ENCODE data around the gene TMEM185B.

The TMEM185B gene

DNA sequence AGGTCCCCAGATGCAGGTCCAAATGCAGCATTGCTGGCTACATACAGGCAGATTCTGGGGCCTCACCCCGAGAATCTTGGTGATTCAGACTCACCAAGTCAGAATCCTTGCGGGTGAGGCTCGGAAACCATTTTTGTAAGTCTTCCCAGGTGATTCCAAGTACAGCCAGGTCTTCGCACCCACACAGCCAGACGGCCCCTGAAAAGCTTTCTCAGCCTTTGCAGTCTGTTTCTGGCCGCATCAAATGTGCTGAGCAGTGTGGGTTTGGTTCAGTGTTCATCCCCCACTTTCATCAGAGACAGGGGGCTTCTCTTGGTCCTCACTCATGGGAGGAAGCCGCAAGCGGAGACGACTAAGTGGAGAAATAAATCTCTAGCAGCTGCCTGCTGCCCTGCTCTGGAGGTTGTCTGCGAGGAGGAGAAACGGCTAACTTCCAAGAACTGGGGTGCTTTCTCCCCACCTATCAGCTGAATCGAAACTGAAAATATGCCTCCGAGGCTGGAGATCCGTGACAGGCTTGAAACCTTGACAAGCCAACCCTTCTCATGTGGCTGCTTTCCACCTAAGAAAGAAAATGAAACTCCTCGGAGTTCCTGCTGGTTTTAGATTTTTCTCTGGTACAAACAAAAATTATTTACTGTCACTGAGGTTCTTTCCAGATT lies 8.9 kb upstream of the TMEM185B start:
- peak; percentile 69 for DNase-seq
- Mint-ChIP-seq H3K27ac (peak overlapping the region; percentile 94), H3K4me1 (peaks cover 34 to 65% of the 10 kb centered on the region in 2 donors), H3K27me3 (peaks cover 0 to 4% of the 10 kb centered on the region in 2 donors), H3K36me3 (peaks cover 3 to 4% of the 10 kb centered on the region in 2 donors), H3K4me3 (peak overlapping the region; percentile 90 to 93), H3K9me3 (no peaks in the 10 kb centered on the region)
- peak; percentile 92 to 93 for ATAC-seq (replicated peaks)

DNA sequence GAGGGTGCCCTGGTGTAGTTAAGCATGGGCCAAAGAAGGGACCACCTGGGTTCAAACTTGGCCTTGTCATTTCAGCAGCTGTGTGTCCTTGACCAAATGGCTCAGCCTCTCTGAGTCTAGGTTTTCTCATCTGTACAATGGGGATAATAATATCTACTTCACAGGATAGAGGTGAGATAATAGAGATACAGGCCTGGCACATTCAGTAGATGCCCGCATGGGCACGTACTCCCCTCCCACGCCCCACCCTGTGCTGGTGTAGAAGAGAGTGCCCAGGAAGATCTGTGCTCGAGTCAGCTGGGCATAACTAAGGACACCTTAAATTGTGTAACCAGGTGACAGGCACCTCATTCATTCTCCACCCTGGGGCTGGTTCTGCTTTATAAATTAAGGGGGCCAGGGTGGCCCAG lies 8.4 kb upstream of the TMEM185B start:
- Mint-ChIP-seq H3K4me3 (peak overlapping the region; percentile 90 to 93), H3K9me3 (no peaks in the 10 kb centered on the region), H3K4me1 (peaks cover 35 to 70% of the 10 kb centered on the region in 2 donors), H3K27ac (peak overlapping the region; percentile 94), H3K27me3 (no peaks in the 10 kb centered on the region), H3K36me3 (peaks cover 3 to 4% of the 10 kb centered on the region in 2 donors)
- DNase-seq, result no peak
- peak; percentile 22 to 32 for ATAC-seq (replicated peaks)

DNA sequence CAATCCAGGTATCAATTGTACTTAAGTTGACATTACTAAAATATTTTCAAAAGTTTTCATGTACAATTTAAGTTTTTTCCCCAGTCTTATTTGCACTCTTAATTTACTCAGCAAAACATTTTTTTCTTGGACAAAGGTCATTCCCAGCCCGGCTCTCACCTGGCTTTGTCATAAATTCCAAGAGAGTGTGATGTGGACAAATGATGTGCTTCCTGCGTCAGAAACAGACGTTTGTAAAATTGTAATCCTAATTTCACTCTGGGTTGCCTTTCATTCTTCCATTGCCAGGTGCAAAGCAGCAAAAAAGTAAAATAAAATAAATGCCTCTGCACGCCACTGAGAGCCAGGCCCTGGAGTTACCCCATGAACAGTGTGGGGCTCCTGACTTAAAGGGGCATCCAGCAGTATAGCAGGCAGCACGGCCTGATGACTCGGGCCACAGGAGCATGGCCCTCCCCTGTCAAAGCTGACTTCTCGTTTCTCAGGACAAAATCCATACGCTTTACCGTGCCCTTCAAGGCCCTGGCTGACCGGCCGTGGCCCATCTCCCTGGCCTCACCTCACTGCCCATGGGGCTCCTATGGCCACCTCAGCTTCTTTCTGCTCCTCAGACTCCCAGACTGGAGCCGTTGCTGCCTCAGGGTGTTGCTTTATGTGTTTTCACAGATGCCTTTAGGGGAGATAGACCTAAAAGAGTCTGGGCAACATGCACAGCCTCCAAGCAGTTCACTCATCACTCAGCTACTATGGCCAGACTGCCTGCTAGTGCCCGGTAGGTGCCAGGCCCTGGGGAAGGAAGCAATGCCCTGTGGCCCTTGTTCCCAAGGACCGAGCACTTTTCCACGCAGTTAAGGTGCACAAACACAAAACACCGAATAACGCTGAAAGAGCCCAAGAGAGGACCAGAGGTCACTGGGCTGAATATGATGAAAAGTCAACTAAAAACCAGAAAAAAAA lies 7.6 kb upstream of the TMEM185B start:
- H3K9me3 Mint-ChIP-seq, result no peaks in the 10 kb centered on the region
- H3K36me3 Mint-ChIP-seq, result peaks cover 3 to 7% of the 10 kb centered on the region in 2 donors
- ATAC-seq (replicated peaks) (no peak), DNase-seq (no peak)
- H3K27me3 Mint-ChIP-seq, result no peaks in the 10 kb centered on the region
- H3K4me1 Mint-ChIP-seq, result peaks cover 37 to 72% of the 10 kb centered on the region in 2 donors
- peak overlapping the region; percentile 90 to 93 for H3K4me3 Mint-ChIP-seq
- H3K27ac Mint-ChIP-seq, result no peak overlapping the region

DNA sequence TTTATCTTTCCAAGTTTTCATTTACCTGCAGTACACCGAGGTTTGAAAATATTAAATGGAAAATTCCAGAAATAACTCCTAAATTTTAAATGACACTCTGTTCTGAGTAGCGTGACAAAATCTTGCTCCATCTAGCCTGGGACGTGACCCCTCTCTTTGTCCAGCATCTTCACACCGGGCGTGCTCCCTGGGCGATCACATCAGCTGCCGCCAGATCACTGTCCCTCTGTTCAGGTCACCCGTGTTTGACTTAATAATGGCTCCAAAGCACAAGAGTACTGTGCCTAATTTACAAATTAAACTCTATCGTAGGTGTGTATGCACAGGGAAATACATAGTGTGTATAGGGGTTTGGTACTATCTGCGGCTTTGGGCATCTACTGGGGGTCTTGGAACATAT lies 6.1 kb upstream of the TMEM185B start:
- Mint-ChIP-seq H3K4me1 (peaks cover 41 to 82% of the 10 kb centered on the region in 2 donors), H3K27me3 (no peaks in the 10 kb centered on the region), H3K4me3 (peak overlapping the region in 1 of 2 donors; percentile 36), H3K36me3 (peaks cover 3 to 7% of the 10 kb centered on the region in 2 donors), H3K9me3 (no peaks in the 10 kb centered on the region), H3K27ac (peak overlapping the region; percentile 53)
- no peak for DNase-seq
- ATAC-seq (replicated peaks), result no peak

DNA sequence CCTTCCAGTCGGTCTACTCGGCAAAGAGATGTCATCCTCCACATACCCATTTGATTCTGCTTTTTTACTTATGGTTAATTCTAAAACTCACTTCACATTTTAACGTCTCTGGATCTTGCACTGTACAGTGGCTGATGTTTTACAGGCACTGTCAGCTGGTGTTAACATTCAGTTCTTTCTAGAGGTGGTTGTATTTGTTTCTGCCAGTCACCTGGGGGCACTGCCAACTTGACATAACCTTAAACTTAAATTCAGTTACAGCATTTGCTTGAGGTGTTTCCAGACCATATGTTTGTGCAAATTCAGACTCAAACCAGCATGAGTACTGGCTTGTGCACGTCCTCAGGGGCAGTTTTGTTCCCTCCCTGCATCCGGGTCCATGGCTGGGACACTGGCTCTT lies 5.3 kb upstream of the TMEM185B start:
- Mint-ChIP-seq H3K4me1 (peaks cover 45 to 84% of the 10 kb centered on the region in 2 donors), H3K27me3 (no peaks in the 10 kb centered on the region)

DNA sequence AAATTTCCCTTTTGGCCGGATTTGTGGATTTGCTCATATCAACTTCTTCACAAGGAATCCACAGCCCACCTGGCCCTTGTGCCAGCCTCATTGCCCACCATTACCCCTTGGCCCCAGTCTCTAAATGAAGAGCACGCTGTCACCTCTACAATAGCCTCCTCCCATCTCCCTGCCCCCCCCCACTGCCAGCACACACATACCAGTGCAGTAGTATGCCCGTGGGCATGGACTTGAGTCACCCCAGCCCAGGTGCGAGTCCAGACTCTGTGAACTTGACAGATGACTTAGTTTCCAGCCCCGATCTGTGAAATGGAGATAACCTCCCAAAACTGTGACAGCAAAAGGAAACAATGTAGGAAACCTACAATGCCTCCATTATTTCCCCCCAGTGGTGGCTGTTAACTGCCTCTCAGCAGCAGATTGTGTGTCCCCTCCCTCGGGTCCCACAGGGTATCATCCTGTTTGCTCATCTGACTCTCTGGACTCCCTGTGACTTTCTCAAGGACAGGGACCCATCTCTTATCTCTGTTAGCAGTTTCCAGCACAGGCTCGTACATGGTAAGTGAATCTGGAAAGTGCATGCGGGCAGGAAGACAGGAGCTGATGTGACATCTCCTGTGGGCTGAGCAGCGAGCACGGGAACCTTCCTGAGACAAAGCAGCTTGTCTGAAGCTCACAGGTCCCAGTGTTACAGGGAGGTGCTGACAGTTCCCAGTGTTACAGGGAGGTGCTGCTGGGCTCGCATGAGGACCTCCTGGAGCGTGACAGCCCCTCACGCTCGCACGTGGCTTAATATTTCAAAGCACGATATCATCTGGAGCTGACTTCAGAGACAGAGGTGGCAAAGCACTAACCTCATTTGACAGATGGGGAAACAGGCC lies 4.2 kb upstream of the TMEM185B start:
- H3K4me1 Mint-ChIP-seq, result peaks cover 41 to 78% of the 10 kb centered on the region in 2 donors

More for the DNA sequence above, 5.3 kb upstream of the TMEM185B start:
- Mint-ChIP-seq H3K4me3 (no peak overlapping the region), H3K36me3 (peaks cover 3 to 7% of the 10 kb centered on the region in 2 donors), H3K9me3 (no peaks in the 10 kb centered on the region), H3K27ac (no peak overlapping the region)
- ATAC-seq (replicated peaks) (no peak), DNase-seq (no peak)

DNA sequence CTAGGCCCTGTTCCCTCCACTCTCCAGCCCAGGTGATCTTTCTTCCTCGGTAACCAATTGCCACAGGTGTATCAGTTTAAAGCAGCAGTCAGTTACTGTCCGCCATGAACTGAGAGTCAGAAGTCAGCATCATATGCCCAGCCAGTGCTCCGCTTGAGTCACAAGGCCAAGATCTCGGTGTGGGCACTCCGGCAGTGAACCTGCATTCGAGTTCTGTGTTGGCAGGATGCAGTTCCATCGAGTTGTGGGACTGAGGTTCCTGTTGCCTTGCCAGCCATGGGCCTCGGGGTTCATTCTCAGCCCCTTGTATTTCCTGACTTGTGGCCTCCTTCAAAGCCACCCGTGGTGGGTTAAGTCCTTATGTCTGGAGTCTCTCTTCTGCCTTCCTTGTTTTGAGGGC lies 3.1 kb upstream of the TMEM185B start:
- H3K27me3 Mint-ChIP-seq, result no peaks in the 10 kb centered on the region
- no peak for ATAC-seq (replicated peaks)
- H3K27ac Mint-ChIP-seq, result peak overlapping the region; percentile 73
- H3K4me1 Mint-ChIP-seq, result peaks cover 48 to 80% of the 10 kb centered on the region in 2 donors
- DNase-seq, result no peak
- no peak overlapping the region for H3K4me3 Mint-ChIP-seq
- H3K36me3 Mint-ChIP-seq, result peaks cover 12 to 20% of the 10 kb centered on the region in 2 donors
- no peaks in the 10 kb centered on the region for H3K9me3 Mint-ChIP-seq

More for the DNA sequence above, 4.2 kb upstream of the TMEM185B start:
- H3K9me3 Mint-ChIP-seq, result no peaks in the 10 kb centered on the region
- no peak for DNase-seq
- peaks cover 3 to 10% of the 10 kb centered on the region in 2 donors for H3K36me3 Mint-ChIP-seq
- no peak overlapping the region for H3K4me3 Mint-ChIP-seq
- no peak for ATAC-seq (replicated peaks)
- peak overlapping the region; percentile 75 for H3K27ac Mint-ChIP-seq
- no peaks in the 10 kb centered on the region for H3K27me3 Mint-ChIP-seq

DNA sequence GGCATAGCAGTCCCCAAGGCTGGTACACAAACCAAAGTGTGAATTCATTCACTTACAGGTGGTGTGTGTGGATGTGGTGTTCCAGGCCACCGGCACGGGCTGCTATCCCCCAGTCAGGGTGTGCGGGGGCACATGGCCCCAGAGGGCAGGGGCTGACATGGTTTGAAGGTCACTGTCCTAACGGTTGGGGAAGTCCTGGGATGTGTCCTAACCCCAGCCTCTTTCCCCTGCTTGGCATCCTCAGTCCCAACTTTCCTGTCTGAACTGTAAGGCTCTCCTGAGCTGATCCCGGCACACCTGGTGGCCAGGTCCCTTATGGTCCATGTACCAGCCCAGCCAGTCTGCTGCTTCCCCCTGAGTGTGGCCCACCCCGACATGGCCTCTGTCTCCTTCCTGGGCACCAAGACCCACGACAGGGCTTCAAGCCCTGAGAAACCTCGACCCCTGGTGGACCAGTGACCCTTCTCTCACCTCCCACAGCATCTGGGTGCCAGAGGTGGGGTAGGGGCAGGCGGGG lies 2.4 kb upstream of the TMEM185B start:
- Mint-ChIP-seq H3K4me1 (peaks cover 43 to 80% of the 10 kb centered on the region in 2 donors), H3K9me3 (no peaks in the 10 kb centered on the region), H3K27me3 (no peaks in the 10 kb centered on the region), H3K36me3 (peaks cover 15 to 27% of the 10 kb centered on the region in 2 donors), H3K27ac (peak overlapping the region; percentile 42), H3K4me3 (no peak overlapping the region)
- DNase-seq (no peak), ATAC-seq (replicated peaks) (no peak)

DNA sequence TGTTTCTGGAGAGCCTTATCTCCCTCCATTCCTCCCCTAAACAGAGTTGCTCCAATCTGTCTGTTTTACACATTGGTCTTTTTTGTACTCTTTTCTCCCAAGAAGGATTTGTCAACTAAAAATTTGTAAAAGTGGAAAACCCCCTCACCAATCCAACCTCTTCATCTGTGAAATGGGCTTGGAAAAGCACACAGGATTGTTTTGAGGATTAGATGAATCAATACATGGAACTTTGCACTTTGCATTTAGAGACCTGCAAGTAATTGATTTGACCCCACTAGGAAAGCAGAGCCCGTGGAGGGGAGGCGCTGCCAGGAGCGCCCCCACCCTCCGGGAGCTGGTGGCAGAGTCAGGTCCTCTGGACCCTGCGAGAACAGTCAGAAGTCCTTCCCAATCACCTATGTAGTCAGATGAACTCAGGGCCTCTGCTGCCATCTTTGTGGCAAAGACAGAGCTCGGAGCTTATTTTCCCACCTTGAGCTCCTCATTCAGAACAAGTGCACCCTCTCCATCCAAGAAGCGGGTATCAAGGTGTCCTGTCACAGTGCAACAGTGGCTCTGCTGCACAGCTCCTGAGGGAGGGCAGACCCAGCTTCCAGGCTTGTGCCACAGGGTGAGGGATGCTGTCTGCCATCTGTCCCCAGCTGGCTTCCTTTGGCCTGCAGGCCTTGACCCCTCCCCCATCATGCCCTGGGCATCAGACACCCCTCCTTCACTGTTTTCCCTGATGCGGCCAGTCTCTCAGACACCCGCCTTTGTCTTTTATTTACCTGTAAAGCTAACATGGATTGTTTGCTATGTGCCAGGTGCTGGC lies 1.7 kb upstream of the TMEM185B start:
- H3K9me3 Mint-ChIP-seq, result no peaks in the 10 kb centered on the region
- H3K36me3 Mint-ChIP-seq, result peaks cover 20 to 32% of the 10 kb centered on the region in 2 donors
- peak overlapping the region; percentile 88 to 91 for H3K4me3 Mint-ChIP-seq
- DNase-seq, result no peak
- no peak for ATAC-seq (replicated peaks)
- peaks cover 43 to 81% of the 10 kb centered on the region in 2 donors for H3K4me1 Mint-ChIP-seq
- no peaks in the 10 kb centered on the region for H3K27me3 Mint-ChIP-seq
- H3K27ac Mint-ChIP-seq, result peak overlapping the region; percentile 94

DNA sequence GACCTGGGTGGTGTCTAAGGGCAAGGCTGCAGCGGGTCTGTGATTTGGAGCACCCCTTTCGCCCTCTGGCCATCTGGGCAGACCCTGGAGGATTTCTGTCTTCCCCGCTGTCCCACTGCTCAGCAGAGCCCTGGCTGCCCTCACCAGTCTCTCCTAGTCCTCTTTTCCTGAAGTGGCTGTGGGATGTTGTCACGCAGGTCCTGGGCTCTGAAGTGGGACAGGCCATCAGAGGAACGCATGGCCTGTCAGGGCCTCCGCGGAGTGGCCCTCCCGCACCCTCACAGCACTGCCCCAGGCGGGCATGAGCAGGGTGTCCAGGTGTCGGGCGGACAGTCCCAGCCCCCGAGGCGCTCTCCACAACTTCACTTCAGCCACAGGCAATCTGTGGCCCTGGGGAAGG lies 1.1 kb upstream of the TMEM185B start:
- no peak for ATAC-seq (replicated peaks)

DNA sequence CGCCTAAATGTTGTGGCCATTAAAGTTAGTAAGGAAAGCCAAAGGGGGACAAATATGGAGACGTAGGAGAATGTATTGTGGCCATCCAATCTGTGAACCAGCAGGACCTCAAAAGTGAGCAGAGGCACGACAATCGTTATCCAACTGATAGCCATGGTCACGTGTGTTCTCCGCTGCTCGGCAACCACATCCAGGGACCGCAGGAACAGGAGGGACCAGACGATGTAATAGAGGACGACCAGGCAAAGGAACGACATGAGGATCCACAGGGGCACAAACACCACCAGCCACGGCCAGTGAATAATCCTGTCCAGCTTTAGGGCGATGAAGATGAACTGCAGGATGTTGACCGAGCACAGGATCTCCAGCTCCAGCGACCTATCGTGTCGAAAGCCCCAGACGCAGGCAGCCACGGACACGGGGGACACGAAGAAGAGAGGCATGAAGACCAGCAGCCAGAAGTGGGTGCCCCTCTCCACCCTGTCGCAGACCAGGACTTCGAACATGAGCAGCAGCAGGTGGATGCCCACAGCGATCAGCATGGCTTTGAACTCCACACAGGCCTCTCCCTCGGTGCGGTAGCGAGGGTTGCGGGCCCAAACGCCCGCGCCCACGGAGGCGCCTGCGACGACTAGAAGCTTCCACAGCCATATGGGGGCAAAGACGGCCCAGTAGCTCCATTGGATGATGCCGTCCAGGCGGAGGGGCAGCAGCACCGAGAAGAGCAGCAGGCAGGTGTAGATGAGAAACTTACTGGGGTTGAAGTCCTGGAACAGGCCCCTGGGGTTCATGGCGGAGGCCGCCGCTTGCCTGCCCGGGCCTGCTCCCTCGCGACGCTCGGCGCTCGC lies 790 bp downstream of the TMEM185B start:
- no peaks in the 10 kb centered on the region for H3K9me3 Mint-ChIP-seq
- DNase-seq, result no peak
- H3K4me1 Mint-ChIP-seq, result peaks cover 39 to 69% of the 10 kb centered on the region in 2 donors
- H3K27me3 Mint-ChIP-seq, result no peaks in the 10 kb centered on the region
- H3K36me3 Mint-ChIP-seq, result peaks cover 35 to 49% of the 10 kb centered on the region in 2 donors
- H3K27ac Mint-ChIP-seq, result peak overlapping the region; percentile 94
- ATAC-seq (replicated peaks), result no peak
- peak overlapping the region; percentile 84 to 91 for H3K4me3 Mint-ChIP-seq

More for the DNA sequence above, 1.1 kb upstream of the TMEM185B start:
- Mint-ChIP-seq H3K9me3 (no peaks in the 10 kb centered on the region), H3K27ac (peak overlapping the region; percentile 94), H3K36me3 (peaks cover 19 to 33% of the 10 kb centered on the region in 2 donors), H3K27me3 (no peaks in the 10 kb centered on the region), H3K4me1 (peaks cover 43 to 81% of the 10 kb centered on the region in 2 donors), H3K4me3 (peak overlapping the region; percentile 88 to 91)
- DNase-seq, result no peak

DNA sequence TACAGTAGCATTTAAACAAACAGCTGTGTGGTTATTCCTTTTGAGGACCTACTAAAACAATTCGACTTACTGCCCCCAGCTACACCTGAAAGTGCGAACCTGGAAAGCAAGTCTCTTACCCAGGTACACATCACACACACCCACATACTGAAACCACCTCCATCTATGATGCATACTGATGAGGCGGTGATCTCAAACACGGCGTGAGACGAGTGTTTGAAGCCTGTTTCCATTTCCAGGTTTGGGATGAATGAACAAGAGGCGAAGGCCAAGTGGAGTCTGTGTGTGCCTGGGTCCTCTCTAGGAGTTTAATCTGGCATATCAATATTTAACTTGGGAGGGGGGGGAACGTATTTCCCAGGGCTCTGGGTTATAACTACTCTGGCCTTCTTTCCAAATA lies 1.6 kb downstream of the TMEM185B start:
- no peak for DNase-seq
- peaks cover 39 to 57% of the 10 kb centered on the region in 2 donors for H3K36me3 Mint-ChIP-seq
- no peak for ATAC-seq (replicated peaks)
- peak overlapping the region; percentile 84 to 91 for H3K4me3 Mint-ChIP-seq
- H3K4me1 Mint-ChIP-seq, result peaks cover 36 to 61% of the 10 kb centered on the region in 2 donors
- peaks cover 0 to under 1% of the 10 kb centered on the region in 2 donors for H3K9me3 Mint-ChIP-seq
- no peaks in the 10 kb centered on the region for H3K27me3 Mint-ChIP-seq
- no peak overlapping the region for H3K27ac Mint-ChIP-seq
